HK-2 (cell line): ENCODE results near the gene LGALS8.

ENCODE experiments used
- DNase-seq: peaks from one replicate; pipeline ENCODE4 v3.0.0-alpha.2; 2018; ENCODE audit not compliant: unreplicated experiment

Gene LGALS8

DNA sequence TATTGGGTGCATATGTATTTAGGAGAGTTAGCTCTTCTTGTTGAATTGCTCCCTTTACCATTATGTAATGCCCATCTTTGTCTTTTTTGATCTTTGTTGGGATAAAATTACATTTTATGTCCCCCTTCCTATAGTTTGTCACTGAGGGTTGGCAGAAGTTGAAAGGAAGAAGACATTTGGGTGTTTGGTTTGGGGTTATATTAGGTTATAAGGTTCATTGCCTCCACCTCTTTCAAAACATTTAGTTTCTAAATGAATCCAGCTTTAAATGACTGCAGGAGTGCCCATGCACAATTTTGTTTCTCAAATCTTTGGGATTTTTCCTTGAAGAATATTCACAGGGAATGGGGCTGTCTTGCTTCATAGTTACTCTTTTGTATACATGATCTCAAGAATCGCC, 14.6 kb upstream of the LGALS8 start:
- DNase-seq = no peak

DNA sequence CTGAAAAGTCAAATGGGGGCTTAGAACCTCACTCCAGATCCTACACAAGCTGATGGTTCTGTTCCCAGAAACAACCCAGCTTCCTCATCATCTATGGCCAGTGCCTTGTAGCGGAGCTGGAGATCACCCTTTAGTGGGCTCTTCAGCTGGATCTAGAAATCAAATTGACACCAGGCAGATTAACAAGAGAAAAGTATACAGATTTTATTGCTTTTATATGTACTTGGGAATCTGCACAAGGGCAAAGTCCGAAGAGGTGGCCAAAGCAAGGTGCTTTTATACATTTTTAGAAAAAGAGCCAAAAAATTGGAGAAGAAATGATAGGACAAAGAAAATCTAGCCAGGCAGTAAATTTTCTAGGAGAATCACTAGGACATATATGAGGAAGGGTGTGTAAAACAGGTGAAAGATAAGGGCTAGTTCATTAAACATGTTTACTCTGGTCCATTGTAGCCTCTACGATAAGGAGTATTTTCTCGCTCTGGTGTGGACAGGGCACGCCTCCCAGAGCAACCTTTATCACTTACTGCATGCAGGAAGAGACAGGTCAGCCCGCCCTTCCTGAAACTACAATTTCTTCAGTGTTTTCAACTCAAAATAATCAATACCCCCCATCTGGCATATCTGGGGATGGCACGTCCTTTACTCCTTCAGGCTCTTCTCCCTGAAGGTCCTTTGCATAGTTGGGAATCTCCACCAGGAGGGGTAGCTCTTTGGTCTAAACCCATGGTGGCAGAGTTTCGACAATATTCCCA, 14.0 kb upstream of the LGALS8 start:
- DNase-seq = no peak

DNA sequence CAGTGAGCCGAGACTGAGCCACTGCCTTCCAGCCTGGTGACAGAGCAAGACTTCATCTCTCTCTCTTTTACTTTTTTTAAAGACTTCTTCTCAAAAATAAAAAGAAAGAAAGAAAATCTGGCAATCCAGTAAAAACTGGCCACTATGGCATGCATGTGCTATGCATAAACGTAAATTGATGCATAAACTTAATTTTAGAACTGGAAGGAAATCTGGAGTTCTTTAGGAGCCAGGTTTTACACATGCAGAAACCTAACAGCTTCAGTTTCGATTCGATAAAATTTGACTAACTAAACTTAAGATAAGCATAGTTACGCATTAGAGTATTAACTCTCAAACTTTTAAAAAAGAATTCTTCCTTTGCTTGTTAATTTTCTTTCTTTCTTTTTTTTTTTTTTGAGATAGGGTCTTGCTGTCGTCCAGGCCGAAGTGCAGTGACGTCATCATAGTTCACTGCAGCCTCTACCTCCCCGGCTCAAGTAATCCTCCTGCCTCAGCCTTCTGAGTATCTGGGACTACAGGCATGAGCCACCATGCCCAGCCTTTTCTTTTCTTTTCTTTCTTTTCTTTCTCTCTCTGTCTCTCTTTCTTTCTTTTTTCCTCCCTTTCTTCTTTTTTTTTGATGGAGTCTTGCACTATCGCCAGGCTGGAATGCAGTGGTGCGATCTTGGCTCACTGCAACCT, 11.9 kb upstream of the LGALS8 start:
- no peak for DNase-seq

DNA sequence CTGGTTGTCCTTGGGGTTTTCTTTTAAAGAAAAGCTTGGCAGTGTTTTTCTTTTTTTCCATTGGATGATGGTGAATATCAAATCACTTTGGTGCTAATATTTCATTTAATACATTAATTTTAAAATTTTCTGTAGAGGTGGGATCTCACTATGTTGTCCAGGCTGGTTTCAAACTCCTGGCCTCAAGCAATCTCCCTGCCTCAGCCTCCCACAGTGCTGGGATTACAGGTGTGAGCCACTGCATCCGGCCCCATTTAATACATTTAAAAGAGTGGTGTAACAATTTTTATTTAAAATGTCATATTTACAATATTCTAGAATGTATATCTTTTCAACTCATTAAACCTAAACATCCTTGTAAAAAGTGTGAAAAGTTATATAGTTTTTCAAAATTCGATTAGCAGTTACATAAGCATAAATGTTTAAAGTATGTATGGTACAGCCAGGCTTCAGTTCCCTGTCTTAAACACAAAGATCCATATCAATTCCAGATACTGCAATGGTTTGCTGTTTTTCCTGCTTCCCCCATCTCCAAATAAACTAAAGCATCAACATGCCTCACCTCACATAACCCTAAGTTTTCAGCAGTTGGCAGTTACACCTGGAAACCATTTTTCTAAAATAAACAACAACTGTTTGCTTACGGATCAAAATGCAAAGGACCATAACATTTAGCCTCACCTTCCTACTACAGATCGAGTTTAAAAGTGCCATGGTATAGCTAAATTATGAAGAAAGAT, 8.9 kb upstream of the LGALS8 start:
- no peak for DNase-seq

DNA sequence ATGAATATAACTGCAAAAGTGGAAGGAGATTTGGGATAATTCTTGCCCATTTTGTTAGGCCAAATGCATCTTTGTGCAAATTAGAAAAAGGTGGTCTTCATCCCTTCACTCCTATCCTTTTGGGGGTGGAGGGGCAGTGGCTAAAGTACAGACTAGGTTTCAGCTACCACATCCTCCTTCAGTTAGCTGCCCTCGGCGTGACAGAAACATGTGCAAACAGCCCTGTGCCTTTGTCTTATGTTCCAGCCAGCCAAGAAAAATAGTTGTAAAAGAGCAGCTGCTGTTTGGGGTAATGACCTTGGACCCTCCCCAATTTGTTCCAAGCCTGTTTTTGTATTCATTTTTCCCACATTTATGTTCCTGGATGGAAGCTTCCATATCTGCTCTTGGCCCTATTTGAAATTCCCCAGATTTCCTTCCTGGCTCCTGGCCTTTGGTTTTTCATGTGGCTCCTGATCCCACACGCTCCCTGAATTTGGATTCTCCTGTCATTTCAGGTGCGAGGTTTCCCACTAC, 8.3 kb upstream of the LGALS8 start:
- no peak for DNase-seq

DNA sequence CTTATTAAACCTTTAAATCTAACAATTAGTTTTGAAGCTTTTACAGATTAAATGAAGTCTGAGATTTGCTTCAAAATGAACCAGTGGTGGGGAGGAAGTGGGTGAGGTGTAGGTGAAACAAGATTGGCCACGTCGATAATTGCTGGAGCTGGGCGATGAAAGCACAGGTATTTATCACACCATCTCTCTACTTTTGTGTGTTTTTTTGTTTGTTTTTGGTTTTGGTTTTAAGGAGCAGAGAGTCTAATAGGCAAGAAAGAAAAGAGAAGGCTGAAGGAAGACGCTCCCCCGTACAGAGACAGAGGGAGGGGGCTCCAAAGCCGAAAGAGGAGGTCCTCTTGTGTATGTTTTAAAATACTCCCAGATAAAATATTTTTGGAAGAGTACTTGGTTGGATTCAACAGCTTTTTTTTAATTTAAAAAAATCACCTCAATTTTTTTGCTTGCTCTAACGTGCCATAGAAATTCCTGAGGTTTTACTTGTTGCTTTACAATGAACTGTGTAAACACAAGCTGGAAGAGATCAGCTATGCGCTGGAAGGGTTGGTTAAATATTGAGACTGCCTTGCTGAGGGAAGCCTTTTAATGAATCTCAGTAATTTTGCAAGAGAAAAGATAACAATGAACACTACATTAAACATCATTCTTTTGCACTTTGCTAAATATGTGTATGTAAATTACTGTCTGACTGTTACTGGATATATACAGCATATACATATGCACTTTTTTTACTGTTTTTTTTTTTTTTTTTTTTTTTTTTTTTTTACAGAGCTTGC, 6.7 kb upstream of the LGALS8 start:
- DNase-seq = no peak

DNA sequence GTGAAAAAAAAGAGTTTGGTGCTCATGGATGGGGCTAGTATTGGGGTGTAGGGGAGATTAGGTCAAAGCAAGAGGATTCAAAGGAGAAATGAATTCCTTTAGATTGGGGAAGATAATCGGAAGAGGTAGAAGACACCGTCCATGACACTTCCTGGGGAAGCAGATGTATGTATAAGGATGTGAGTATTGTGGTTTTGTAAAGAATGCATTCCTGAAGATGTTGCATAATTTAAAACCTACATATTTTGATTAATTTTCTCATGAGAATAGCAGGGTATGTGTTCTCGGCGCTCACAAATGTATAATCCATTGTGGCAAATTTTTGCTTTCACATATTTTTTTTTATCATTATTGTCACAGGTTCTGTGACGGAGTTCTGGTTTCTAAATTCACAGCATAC, 5.5 kb upstream of the LGALS8 start:
- no peak for DNase-seq

DNA sequence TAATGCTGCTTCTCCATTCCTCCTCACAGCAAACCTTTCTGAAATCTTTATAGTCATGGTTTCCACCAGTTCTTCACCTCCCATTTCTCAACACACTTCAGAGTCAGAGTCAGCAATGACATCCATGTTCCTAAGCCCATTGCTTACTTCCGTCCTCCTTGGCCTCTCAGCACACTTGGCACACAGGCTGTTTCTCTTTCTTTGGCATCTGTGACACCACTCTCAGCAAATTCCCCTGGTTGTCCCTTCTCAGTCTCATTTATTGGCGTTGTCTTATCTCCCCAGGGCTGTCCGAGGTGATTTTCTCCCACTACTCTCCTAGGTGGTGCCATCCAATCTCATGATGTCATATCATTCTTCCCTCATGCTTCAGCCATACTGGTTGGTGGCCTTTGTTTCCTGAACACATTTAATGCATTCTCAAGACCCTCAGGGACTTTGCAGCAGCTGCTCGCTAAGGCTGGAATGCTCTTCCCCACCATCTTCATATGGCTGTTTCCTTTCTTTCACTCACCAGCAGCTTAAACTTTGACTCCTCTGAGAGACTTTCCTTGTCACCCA, 3.3 kb upstream of the LGALS8 start:
- no peak for DNase-seq

DNA sequence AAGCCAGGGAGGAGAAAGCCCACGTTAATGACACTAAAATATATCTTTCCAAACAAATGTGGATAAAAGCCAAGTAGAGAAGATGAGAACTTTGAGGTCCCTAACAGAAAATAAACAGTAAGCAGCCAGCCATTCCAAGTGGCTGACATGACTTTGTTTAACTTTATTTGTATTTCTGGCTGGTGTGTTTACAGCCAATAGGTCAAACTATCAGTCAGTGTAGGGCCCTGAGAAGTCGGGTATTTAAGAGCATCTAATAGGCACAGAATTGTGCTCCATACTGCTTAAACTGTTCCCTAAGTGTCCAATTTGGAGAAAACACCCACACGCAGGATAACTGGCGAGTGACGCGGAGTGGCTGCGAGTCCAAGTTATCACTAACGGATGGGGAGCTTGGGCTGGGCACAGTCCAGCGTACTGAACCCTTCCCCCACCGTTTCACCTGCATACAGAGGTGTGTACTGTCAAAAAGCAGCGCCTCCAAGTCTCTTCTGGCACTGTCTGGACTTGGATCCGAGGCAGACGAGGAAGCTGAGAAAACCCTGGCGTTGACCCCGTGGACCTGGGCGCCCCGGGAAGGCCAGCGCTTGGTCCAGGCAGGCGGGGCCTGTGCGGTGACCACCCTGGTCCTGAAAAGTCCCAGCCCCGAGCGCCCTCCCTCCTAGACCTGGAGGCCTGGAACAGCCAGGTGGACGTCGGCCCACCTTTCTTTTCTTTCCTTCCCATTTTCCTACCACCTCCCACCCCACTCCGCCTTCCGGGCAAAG, 662 bp upstream of the LGALS8 start:
- no peak for DNase-seq

DNA sequence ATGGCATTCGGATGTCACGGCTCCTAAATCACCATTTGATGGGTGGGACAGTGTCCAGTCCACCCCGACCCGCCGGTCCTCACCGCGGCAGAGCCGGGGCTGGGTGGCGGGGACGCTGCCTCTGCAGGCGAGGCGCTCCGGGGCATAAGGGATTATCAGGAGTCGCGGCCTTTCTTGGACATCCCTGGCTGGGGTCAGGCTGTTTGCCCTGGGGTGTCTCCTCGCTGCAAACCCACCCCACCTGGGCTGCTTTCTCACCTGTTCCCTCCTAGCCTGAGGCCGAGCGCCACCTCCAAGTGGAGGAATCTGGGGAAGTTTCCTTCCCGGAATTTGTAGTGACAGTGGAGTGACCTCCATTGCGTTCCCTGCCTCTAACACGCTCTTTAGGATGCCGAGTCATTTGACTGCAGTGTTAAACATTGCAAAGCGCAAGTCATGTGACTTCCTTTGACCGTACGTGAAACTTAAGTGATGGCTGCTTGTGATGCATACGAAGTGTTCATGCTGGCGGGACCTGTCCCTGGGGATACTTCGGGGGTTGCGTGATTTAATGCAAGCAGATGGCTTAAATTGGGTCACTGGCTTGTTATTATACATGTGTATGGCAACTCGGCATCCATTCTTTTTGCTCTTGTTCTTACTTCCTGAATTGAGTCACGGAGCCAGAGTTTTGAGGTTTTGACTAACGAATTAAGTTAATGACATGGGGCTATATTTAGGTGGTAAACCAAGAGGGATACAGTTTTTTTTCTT, 536 bp downstream of the LGALS8 start:
- peak; percentile 67 for DNase-seq

DNA sequence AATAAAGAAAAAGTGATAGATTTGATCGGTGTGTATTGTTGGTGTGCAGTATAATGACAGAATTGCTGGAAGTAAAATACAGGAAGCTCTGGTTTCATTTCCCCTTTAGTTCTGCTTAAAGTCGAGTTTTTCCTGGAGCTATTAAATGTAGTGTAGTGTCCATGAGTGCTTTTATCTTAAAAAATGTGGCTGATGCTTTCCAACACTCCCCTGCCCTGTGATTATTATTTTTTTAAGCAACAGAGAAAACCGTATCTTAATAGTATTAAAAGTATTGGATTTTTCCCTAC, 1.1 kb downstream of the LGALS8 start:
- no peak for DNase-seq

DNA sequence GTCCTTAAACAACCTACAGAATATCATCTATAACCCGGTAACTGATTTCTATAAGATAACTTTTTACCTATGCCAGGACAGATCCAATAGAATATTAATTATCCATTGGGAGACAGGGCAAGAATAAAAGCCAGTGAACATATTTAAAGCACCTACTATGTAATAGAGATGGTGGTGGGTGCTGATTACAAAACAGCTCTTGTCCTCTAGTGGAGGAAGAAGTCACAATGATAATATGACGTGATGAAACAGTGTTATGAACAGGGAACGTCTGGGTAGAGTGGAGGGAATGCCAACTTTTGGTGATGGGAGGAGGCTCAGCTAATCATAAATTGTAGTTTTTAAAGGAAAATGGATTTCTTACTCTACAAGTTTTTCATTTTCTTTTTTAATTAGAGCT, 2.3 kb downstream of the LGALS8 start:
- no peak for DNase-seq

DNA sequence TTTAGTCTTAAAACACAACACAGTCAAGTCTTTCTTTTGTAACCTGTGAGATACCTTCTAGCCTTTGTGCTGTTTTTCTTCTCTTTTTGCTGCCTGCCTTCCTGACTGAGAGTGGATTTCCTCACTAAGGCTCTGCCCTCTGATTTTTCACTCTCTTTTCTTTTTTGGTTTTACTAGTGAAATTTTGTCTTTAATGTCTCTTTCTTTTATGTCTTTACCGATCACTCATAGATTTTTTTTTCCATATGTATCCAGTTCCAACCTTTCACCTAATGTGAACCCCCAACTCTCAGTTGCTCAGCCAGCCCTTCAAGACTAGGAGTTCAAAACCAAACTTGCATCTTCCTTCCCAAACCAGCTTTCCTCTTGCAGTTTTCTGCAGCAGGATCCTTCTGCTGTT, 6.5 kb downstream of the LGALS8 start:
- DNase-seq = no peak

DNA sequence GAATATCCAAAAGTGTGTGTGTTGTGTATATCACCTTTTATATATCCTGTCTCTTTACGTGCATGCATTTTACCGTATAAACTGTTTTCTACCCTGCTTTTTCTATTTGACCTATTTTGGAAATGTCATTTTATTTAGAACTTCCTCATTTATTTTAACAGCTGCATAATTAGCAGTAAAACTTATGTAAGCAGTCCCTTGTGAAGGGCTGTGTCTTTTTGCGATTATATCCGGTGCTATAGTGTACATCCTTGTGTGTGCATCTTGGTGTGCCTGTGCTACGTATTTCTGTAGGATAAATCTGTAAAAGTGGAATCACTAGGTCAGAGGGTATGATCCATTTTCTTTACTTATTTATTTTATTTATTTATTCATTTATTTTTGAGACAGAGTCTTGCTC, 7.2 kb downstream of the LGALS8 start:
- DNase-seq = no peak

DNA sequence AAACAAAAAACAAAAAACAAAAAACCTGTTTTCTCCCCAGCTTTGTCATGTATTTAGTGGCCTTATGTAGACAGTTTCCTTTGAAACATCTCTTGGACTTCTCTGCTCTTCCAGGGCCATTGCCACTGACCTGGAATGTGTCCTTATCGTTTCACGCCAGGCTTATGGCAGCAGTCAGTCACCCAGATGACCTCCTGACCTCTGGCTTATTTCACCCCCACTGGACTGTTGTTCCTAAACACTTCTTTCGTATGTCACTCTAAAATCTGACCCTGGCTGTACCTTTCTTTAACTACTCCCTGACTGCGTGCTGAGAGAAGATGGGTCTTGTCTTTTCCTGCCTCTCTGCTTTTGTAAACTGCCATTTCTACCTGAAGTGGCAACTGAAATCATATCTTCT, 9.1 kb downstream of the LGALS8 start:
- no peak for DNase-seq

DNA sequence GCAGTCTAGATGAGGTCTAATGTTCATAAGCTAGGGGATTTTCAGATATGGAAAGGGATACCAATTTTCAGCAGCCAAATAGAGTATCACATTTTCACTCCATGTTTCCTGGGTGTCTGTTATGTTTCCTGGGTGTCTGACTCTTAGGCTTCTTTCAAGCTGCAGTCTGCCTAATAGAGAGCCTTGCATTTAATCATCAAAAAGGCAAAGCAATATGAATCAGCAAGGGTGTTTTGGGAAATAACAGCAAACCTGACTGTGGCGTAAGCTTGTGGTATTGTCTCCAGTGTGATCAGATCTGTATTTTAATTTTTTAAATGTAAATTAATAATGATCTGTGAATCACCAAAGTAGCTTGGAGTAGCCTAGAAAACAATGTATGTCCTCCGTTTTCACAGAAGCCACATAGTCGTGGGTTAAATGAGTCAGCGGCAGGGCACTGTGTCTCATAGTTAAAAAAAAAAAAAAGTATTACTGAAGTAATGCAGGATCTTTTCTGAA, 10.4 kb downstream of the LGALS8 start:
- no peak for DNase-seq

DNA sequence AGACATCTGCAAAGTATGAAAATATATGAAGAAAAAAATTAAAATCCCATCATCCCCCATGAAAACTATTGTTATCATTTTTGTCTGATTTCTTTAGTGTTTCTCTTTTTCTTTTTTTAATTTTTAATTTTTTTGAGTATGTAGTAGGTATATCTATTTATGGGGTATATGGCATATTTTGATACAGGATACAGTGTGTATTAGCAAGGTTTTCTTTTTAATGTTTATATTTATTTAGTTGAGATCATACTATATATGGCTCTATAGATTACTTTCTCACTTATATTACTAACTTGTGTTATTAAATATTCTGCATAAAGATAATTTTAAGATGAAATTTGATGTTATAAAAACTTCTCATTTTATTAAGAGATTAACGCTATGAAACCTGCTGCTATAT, 11.4 kb downstream of the LGALS8 start:
- no peak for DNase-seq

DNA sequence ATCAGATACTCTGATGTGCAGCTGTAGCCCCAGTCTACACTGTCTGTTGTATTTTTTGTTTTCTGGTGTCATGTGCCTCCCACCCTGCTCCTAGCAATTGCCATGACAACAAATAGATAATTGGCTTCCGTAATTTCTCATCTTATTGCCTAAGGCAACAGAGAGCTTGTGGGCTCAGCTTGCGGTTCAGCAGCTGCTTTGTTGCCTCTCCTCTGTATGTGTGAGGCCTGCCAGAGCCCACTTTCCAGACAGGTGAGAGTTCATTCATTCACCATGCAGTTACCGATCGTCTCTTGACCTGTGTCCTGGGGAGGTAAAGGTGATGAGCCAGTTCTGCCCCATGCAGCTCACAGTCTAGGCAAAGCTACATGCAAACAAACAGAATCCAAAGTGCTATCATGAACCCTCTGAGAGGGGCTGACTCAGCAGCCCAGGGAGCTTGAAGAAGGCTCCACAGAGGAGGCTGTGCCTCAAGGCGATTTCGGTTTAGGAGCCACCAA, 11.9 kb downstream of the LGALS8 start:
- DNase-seq = no peak

DNA sequence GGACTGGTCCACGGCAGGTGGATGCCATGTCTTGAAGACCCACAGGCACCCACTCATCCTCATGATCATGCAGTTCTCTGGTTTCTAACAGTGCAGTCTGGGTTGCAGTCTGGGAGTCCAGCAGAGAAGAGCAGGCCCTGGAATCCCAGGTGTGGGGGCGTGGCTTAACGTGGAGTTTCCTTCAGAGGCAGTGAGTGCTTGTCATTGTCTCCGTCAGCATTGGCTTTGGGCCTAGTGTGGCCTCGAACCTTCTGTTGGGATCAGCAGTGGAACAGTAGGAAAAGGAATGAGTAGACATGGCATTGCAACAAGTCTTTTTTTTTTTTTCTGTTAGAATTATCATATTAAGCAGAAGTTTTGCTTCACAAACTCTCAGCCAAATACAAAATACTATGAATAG, 12.8 kb downstream of the LGALS8 start:
- no peak for DNase-seq
